H9 (cell line): ENCODE data around the gene GRB10. TPM values are rescaled to one million over a fixed set of nuclear protein-coding genes. Genes with fewer than 3 reads are reported as not detected.

ENCODE experiments used
- DNase-seq: peaks from one replicate; pipeline ENCODE4 v3.0.0-alpha.2; 2017
- H2AFZ ChIP-seq: one replicate; pipeline ENCODE4 v1.6.1; 2013; ENCODE audit warnings: mild to moderate bottlenecking, low read length, control low read depth, moderate library complexity
- H2AK5ac ChIP-seq: 2 replicates; pipeline ENCODE4 v1.6.1; 2013; ENCODE audit warnings: low read length, control low read depth, mixed read lengths; ENCODE audit not compliant: insufficient read length
- H2BK120ac ChIP-seq: one replicate; pipeline ENCODE4 v1.6.1; 2013; ENCODE audit warnings: low read depth, mild to moderate bottlenecking, low read length, control low read depth, inconsistent platforms; ENCODE audit not compliant: poor library complexity, severe bottlenecking
- H2BK12ac ChIP-seq: 2 replicates; pipeline ENCODE4 v1.6.1; 2013; ENCODE audit warnings: low read length, control low read depth, mixed read lengths, low read depth; ENCODE audit not compliant: insufficient read length
- H2BK15ac ChIP-seq: 2 replicates; pipeline ENCODE4 v1.6.1; 2013; ENCODE audit warnings: low read depth, low read length, control low read depth
- H2BK20ac ChIP-seq: one replicate; pipeline ENCODE4 v1.6.1; 2013; ENCODE audit warnings: low read depth, mild to moderate bottlenecking, low read length, control low read depth, inconsistent platforms; ENCODE audit not compliant: poor library complexity, severe bottlenecking
- H2BK5ac ChIP-seq: 2 replicates; pipeline ENCODE4 v1.6.1; 2013; ENCODE audit warnings: low read length, control low read depth, mixed read lengths; ENCODE audit not compliant: insufficient read length
- H3K14ac ChIP-seq: 2 replicates; pipeline ENCODE4 v1.6.1; 2013; ENCODE audit warnings: low read length, control low read depth; ENCODE audit not compliant: insufficient read depth
- H3K18ac ChIP-seq: 2 replicates; pipeline ENCODE4 v1.6.1; 2013; ENCODE audit warnings: low read depth, mild to moderate bottlenecking, mixed read lengths, low read length, control low read depth; ENCODE audit not compliant: insufficient read length
- H3K23ac ChIP-seq: 2 replicates; pipeline ENCODE4 v1.6.1; 2013; ENCODE audit warnings: low read length, control low read depth, mixed read lengths, low read depth; ENCODE audit not compliant: insufficient read length
- H3K23me2 ChIP-seq: 2 replicates; pipeline ENCODE4 v1.6.1; 2013; ENCODE audit warnings: low read depth, mild to moderate bottlenecking, mixed read lengths, low read length, control low read depth; ENCODE audit not compliant: insufficient read length, poor library complexity, severe bottlenecking
- H3K27ac ChIP-seq: 2 replicates; pipeline ENCODE4 v1.5.1; 2013; ENCODE audit warnings: low read length, control low read depth, mixed read lengths, low read depth; ENCODE audit not compliant: insufficient read length
- H3K27me3 ChIP-seq: 2 replicates; pipeline ENCODE4 v1.6.1; 2013; ENCODE audit warnings: low read length, control low read depth, inconsistent platforms; ENCODE audit not compliant: insufficient read depth
- H3K4ac ChIP-seq: 2 replicates; pipeline ENCODE4 v1.6.1; 2013; ENCODE audit warnings: low read depth, mild to moderate bottlenecking, control low read depth, inconsistent platforms, low read length, moderate library complexity
- H3K4me1 ChIP-seq: 2 replicates; pipeline ENCODE4 v1.6.1; 2013; ENCODE audit warnings: low read length, control low read depth, inconsistent platforms; ENCODE audit not compliant: insufficient read depth
- H3K4me2 ChIP-seq: 2 replicates; pipeline ENCODE4 v1.6.1; 2013; ENCODE audit warnings: low read length, control low read depth, mixed read lengths; ENCODE audit not compliant: insufficient read length, insufficient read depth
- H3K56ac ChIP-seq: 2 replicates; pipeline ENCODE4 v1.6.1; 2013; ENCODE audit warnings: low read depth, mild to moderate bottlenecking, mixed read lengths, low read length, control low read depth; ENCODE audit not compliant: insufficient read length
- H3K79me1 ChIP-seq: 2 replicates; pipeline ENCODE4 v1.6.1; 2013; ENCODE audit warnings: low read depth, mild to moderate bottlenecking, moderate library complexity, low read length, control low read depth, inconsistent platforms; ENCODE audit not compliant: insufficient read depth, poor library complexity, severe bottlenecking
- H3K79me2 ChIP-seq: 2 replicates; pipeline ENCODE4 v1.6.1; 2013; ENCODE audit warnings: low read length, control low read depth, inconsistent platforms; ENCODE audit not compliant: insufficient read depth
- H3K9ac ChIP-seq: 2 replicates; pipeline ENCODE4 v1.6.1; 2013; ENCODE audit warnings: low read length, control low read depth, mixed read lengths; ENCODE audit not compliant: insufficient read length; ENCODE audit errors: extremely low read depth
- H3K9me3 ChIP-seq: one replicate; pipeline ENCODE4 v1.6.1; 2013; ENCODE audit warnings: low read depth, low read length, inconsistent platforms; ENCODE audit not compliant: control insufficient read depth
- H3T11ph ChIP-seq: one replicate; pipeline ENCODE4 v1.6.1; 2013; ENCODE audit warnings: mild to moderate bottlenecking, low read length, control low read depth, inconsistent platforms
- H4K20me1 ChIP-seq: one replicate; pipeline ENCODE4 v1.6.1; 2013; ENCODE audit not compliant: control insufficient read depth, insufficient read length, insufficient read depth
- H4K5ac ChIP-seq: 2 replicates; pipeline ENCODE4 v1.6.1; 2013; ENCODE audit warnings: low read depth, mild to moderate bottlenecking, mixed read lengths, low read length, control low read depth; ENCODE audit not compliant: insufficient read length
- H4K8ac ChIP-seq: replicated peaks from 2 replicates; pipeline ENCODE4 v1.6.1; 2013; ENCODE audit warnings: low read length, control low read depth, mixed read lengths, low read depth; ENCODE audit not compliant: insufficient read length
- H4K91ac ChIP-seq: 2 replicates; pipeline ENCODE4 v1.6.1; 2013; ENCODE audit warnings: low read depth, mild to moderate bottlenecking, moderate library complexity, mixed read lengths, low read length, control low read depth; ENCODE audit not compliant: insufficient read length
- H3K27ac Mint-ChIP-seq, 3 experiments: 2 replicates in 2 of 3; 3 replicates in 1 of 3; pipeline ENCODE4 v1.8.0; 2020 to 2021; ENCODE audit warnings: mixed read lengths in 3 of 3, mild to moderate bottlenecking in 1 of 3, moderate library complexity in 1 of 3
- H3K27me3 Mint-ChIP-seq: 2 replicates; pipeline ENCODE4 v1.8.0; 2021; ENCODE audit warnings: low read depth, mild to moderate bottlenecking, moderate library complexity, mixed read lengths
- H3K36me3 Mint-ChIP-seq, 3 experiments: 2 replicates in 2 of 3; 3 replicates in 1 of 3; pipeline ENCODE4 v1.8.0; 2020 to 2021; ENCODE audit warnings: low read depth in 3 of 3, mixed read lengths in 3 of 3; ENCODE audit not compliant: insufficient read depth in 1 of 3
- H3K4me1 Mint-ChIP-seq, 2 experiments: 2 replicates each; pipeline ENCODE4 v1.8.0; 2020; ENCODE audit warnings: mixed read lengths in 2 of 2
- H3K4me3 Mint-ChIP-seq, 2 experiments: 2 replicates in 1 of 2; 3 replicates in 1 of 2; pipeline ENCODE4 v1.8.0; 2020 to 2021; ENCODE audit warnings: mild to moderate bottlenecking in 2 of 2, mixed read lengths in 2 of 2, moderate library complexity in 1 of 2
- H3K9me3 Mint-ChIP-seq, 2 experiments: 2 replicates in 1 of 2; 3 replicates in 1 of 2; pipeline ENCODE4 v1.8.0; 2020; ENCODE audit warnings: mild to moderate bottlenecking in 2 of 2, mixed read lengths in 2 of 2, moderate library complexity in 1 of 2
- CTCF ChIP-seq: fragments of 200-600 bp; sonication (generic); conservative IDR thresholded peaks from 3 replicates; pipeline ENCODE4 v1.8.0; 2021; ENCODE audit warnings: antibody characterized with exemption, mild to moderate bottlenecking
- WGBS: extraction: QIAGEN DNeasy Blood & Tissue Kit; methylation state at CpG from one replicate; pipeline ENCODE4 v1.1.7; 2013; ENCODE audit warnings: missing lambda C conversion rate, low lambda C conversion rate, mixed read lengths; ENCODE audit not compliant: insufficient read length; ENCODE audit errors: extremely low coverage; 5-methylcytosine and 5-hydroxymethylcytosine counted together
- total RNA-seq: library from RNA; stranded (reverse); gene quantifications from 2 replicates; pipeline ENCODE4 v1.2.1, GENCODE V29; 2021

The GRB10 gene
- total RNA-seq, 1 experiment from 2014 or later: 108 TPM

GRCh38 chr7:50824882-50825281 lies 42.2 kb upstream of the GRB10 start:
- WGBS: no CpG with 5 or more reads among the region's 4 CpGs
- H3K9ac ChIP-seq: no peak overlapping the region
- H3K9me3 Mint-ChIP-seq: no peaks in the 10 kb centered on the region

More at GRCh38 chr7:50824882-50825281, 42.2 kb upstream of the GRB10 start:
- Histone ChIP-seq H3K79me1 (no peaks in the 10 kb centered on the region), H2BK120ac (no peak overlapping the region), H2BK15ac (no peak overlapping the region), H4K8ac (no peak overlapping the region), H2AK5ac (no peak overlapping the region), H3K27ac (no peak overlapping the region), H3K9me3 (no peaks in the 10 kb centered on the region), H3K56ac (no peak overlapping the region), H3K4me1 (peaks cover 5% of the 10 kb centered on the region; the same call in 1 of the 2 replicates), H3K4me2 (no peak overlapping the region), H3K4ac (no peak overlapping the region), H4K5ac (no peak overlapping the region), H4K20me1 (no peaks in the 10 kb centered on the region), H2BK12ac (no peak overlapping the region), H3K18ac (no peak overlapping the region), H2BK5ac (no peak overlapping the region), H3K23ac (no peak overlapping the region), H2BK20ac (no peak overlapping the region), H2AFZ (no peak overlapping the region), H3K27me3 (no peaks in the 10 kb centered on the region), H4K91ac (no peak overlapping the region), H3K79me2 (no peaks in the 10 kb centered on the region), H3T11ph (no peak overlapping the region), H3K23me2 (no peaks in the 10 kb centered on the region), H3K14ac (no peak overlapping the region; the same call in 1 of the 2 replicates)
- Mint-ChIP-seq H3K27me3 (no peaks in the 10 kb centered on the region; the same call in 1 of the 2 replicates), H3K27ac (no peak overlapping the region; a peak in 1 of 7 replicates), H3K36me3 (no peaks in the 10 kb centered on the region; a peak in 1 of 7 replicates), H3K4me3 (no peak overlapping the region), H3K4me1 (peaks cover 20 to 39% of the 10 kb centered on the region in 2 experiments)
- DNase-seq: no peak
- no peak for TF ChIP-seq CTCF
